Measurements from ENCODE around the gene MRPL24. TPM values are rescaled to one million over a fixed set of nuclear protein-coding genes. Genes with fewer than 3 reads are reported as not detected.

The MRPL24 gene
- total RNA-seq, 1 experiment from 2014 or later, result 152 TPM

DNA sequence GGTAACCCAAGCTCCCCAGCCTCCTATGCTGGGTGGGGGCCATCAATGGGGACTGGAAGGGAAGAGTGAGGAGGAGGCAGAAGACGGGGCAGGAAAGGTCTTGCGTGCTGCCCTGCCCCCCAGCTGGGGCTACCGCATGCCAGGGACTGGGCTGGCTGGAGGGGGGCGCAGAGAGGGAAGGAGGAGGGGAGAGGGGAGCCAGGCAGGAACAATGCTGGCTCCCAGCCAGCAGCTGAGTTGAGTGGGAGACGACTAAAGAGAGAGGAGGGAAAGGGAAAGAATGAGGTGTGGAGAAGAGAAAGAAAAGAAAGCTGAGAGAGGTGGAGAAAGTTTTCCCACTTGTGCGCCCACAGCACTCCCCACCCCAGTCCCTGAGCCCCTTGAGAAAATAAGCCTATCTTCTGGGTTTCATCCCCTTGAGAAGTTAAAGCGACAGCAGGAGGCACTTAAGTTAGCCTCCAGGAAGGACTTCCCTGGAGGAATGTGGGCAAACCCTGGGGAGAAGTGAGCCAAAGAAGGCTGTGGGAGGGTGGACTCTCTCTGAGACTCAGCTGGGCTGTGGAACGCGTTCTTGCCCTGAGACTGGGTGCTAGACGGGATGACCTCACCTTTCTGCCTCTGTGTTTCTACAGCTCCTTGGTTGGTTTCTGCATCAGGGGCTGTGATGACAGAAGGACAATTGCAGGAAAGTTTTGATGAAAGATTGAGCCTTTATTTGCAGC is 50.8 kb downstream of the MRPL24 start:
- DNase-seq (ENCODE audit: low read depth, low spot score), result no peak
- in situ Hi-C loops (cut with HindIII; ENCODE audit: low pct_unique_long_range_greater_than_20kb, low sequenced_read_pairs), result no loop called here

DNA sequence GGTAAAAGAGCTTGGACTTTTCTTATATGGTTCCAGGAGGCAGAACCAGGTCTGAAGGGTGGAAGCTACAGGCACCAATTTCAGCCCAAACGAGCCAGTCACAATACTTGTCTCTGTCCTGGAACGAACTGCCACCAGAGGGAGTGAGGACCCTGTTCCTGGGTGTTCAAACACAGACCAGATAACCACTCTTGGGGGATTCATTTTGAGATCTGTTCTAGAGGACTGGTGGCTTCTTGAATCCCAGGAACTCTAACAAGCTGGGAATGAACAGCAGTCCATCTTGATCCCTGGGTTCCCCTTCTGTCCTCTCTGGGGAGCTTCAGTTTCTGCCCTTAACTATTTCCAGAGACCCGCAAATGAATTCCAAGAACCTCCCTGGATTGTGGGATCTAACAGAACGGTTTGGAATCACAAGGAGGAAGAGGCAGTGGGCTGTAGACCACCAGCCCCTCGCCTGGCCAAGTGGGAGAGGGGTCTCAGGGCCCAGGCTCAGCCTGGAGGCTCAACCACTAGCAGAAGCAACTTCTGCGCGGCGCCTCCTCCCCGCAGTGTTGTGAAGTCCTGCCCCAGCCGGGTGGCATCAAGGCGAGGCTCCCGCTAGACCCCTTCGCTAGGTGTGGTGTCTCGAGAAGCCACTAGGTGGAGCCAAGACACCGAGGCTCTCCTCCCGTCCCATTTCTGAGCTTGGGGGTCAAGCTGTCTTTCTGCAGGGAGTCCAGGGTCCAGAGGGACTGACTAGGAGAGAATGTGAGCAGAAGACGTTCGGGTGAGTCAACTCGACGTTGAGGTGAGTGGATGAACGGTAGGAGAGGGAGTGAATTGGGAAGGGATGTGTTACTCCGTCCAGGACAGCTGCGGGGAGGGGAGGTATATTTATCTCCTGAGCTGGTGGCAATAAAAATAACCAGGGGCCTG is 51.6 kb downstream of the MRPL24 start:
- in situ Hi-C loops (cut with HindIII; ENCODE audit: low pct_unique_long_range_greater_than_20kb, low sequenced_read_pairs), result no loop called here
- DNase-seq (ENCODE audit: low read depth, low spot score), result peak; percentile 89

Other genes with a start within 250 kb of the MRPL24 start
- gene MEF2D, start 240.3 kb downstream of the MRPL24 start, total RNA-seq (2014; rRNA removed; shearing (Covaris generic)), result 19.6 and 19.9 TPM in 2 replicates
- 10.1 and 10.3 TPM in 2 replicates for gene IQGAP3, start 168.5 kb downstream of the MRPL24 start, total RNA-seq (2014; rRNA removed; shearing (Covaris generic))
- not detected in 2 replicates for gene TTC24, start 161.4 kb downstream of the MRPL24 start, total RNA-seq (2014; rRNA removed; shearing (Covaris generic))
- 216 and 229 TPM in 2 replicates for gene NAXE, start 149.3 kb downstream of the MRPL24 start, total RNA-seq (2014; rRNA removed; shearing (Covaris generic))
- 26.4 and 27.3 TPM in 2 replicates for gene GPATCH4, start 139.6 kb downstream of the MRPL24 start, total RNA-seq (2014; rRNA removed; shearing (Covaris generic))
- not detected in 2 replicates for gene HAPLN2, start 121.7 kb downstream of the MRPL24 start, total RNA-seq (2014; rRNA removed; shearing (Covaris generic))
- gene BCAN, start 99.0 kb downstream of the MRPL24 start, total RNA-seq (2014; rRNA removed; shearing (Covaris generic)), result 34.2 and 43.7 TPM in 2 replicates
- gene NES, start 63.7 kb downstream of the MRPL24 start, total RNA-seq (2014; rRNA removed; shearing (Covaris generic)), result 81.0 and 97.4 TPM in 2 replicates
- 0.29 TPM in 1 of 2 replicates, not detected in the other for gene CRABP2, start 35.5 kb downstream of the MRPL24 start, total RNA-seq (2014; rRNA removed; shearing (Covaris generic))
- 12.5 and 15.1 TPM in 2 replicates for gene METTL25B, start 12.6 kb downstream of the MRPL24 start, total RNA-seq (2014; rRNA removed; shearing (Covaris generic))
- 20.0 and 29.1 TPM in 2 replicates for gene ISG20L2, start 12.3 kb downstream of the MRPL24 start, total RNA-seq (2014; rRNA removed; shearing (Covaris generic))
- 189 and 191 TPM in 2 replicates for gene HDGF, start 10.6 kb upstream of the MRPL24 start, total RNA-seq (2014; rRNA removed; shearing (Covaris generic))
- 30.6 and 34.0 TPM in 2 replicates for gene PRCC, start 26.4 kb upstream of the MRPL24 start, total RNA-seq (2014; rRNA removed; shearing (Covaris generic))
- 0.32 TPM in 1 of 2 replicates, not detected in the other for gene SH2D2A, start 75.8 kb upstream of the MRPL24 start, total RNA-seq (2014; rRNA removed; shearing (Covaris generic))
- not detected in 2 replicates for gene INSRR, start 118.0 kb upstream of the MRPL24 start, total RNA-seq (2014; rRNA removed; shearing (Covaris generic))
- 0.32 and 0.53 TPM in 2 replicates for gene NTRK1, start 119.8 kb upstream of the MRPL24 start, total RNA-seq (2014; rRNA removed; shearing (Covaris generic))
- not detected in 2 replicates for gene PEAR1, start 152.6 kb upstream of the MRPL24 start, total RNA-seq (2014; rRNA removed; shearing (Covaris generic))
- not detected in 2 replicates for gene LRRC71, start 179.5 kb upstream of the MRPL24 start, total RNA-seq (2014; rRNA removed; shearing (Covaris generic))